Measurements from ENCODE around the gene TMEM74B. TPM values are rescaled to one million over a fixed set of nuclear protein-coding genes. Genes with fewer than 3 reads are reported as not detected.

Gene TMEM74B
- total and polyA plus RNA-seq, 2 of the 8 experiments (the other 6 are each of a cell fraction or from before 2014, with no cell fraction given): 4.0 to 6.4 TPM

DNA sequence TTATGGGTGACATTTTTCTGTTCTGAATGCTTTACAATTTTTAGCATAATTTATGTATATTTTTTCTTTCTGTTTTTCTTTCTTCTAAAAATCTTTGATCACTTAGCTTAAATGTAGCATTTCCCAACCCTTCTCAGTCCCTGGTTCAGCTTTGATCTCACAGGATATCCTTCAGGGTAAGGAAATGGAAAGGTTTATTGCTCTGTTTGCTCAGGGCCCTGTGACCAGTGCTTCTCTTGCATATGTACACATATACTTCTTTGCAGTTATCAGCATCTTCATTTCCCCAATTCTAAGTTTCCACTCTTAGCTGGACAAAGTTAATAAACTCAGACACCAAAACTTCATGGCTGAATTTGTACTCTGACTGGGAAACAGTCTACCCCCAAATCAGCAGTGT, 30.6 kb downstream of the TMEM74B start:
- Histone ChIP-seq H3K79me1 (ENCODE audit: low read depth, low read length) (no peaks in the 10 kb centered on the region), H3K18ac (ENCODE audit: extremely low read depth, low read length) (no peak overlapping the region), H3K4ac (replicated peaks; ENCODE audit: insufficient read length, low read depth, low read length) (no peak overlapping the region), H3K23ac (ENCODE audit: insufficient read length) (no peak overlapping the region), H3K27ac (ENCODE audit: low read depth, low read length) (no peak overlapping the region), H4K91ac (replicated peaks; ENCODE audit: insufficient read length, low read length) (no peak overlapping the region), H3K14ac (ENCODE audit: insufficient read length) (no peak overlapping the region), H4K8ac (ENCODE audit: extremely low read depth, insufficient read depth, low read length) (no peak overlapping the region), H3K9me3 (ENCODE audit: insufficient read depth in 2 of 2, low read depth in 1 of 2, low read length in 1 of 2) (no peaks in the 10 kb centered on the region), H3K56ac (replicated peaks; ENCODE audit: insufficient read length, low read depth, low read length) (no peak overlapping the region), H3K23me2 (ENCODE audit: low read depth, low read length) (no peaks in the 10 kb centered on the region), H3K4me2 (ENCODE audit: insufficient read depth in 1 of 2, low read depth in 2 of 2, low read length in 2 of 2) (no peak overlapping the region), H4K20me1 (replicated peaks in 1 of 2; ENCODE audit: control insufficient read depth in 1 of 2, insufficient read depth in 2 of 2, low read length in 2 of 2) (no peaks in the 10 kb centered on the region), H2BK15ac (ENCODE audit: low read length) (no peak overlapping the region), H2BK12ac (ENCODE audit: low read depth, low read length) (no peak overlapping the region), H3K79me2 (ENCODE audit: control insufficient read depth in 1 of 2, insufficient read depth in 2 of 2, low read length in 2 of 2) (peaks cover 0 to 2% of the 10 kb centered on the region in 2 experiments; a peak in 1 of 4 replicates), H3K27me3 (replicated peaks in 1 of 4; ENCODE audit: control insufficient read depth in 3 of 4, extremely low read depth in 1 of 4, insufficient read depth in 3 of 4, low read length in 3 of 4) (no peaks in the 10 kb centered on the region), H3K4me1 (replicated peaks in 1 of 4; ENCODE audit: control insufficient read depth in 3 of 4, insufficient read depth in 4 of 4, low read length in 3 of 4) (no peaks in the 10 kb centered on the region), H2BK20ac (ENCODE audit: low read length) (no peak overlapping the region), H2BK120ac (replicated peaks; ENCODE audit: low read depth, low read length) (no peak overlapping the region), H4K5ac (ENCODE audit: insufficient read length, low read depth, low read length) (no peak overlapping the region), H2AK5ac (ENCODE audit: low read depth, low read length) (no peak overlapping the region), H3K36me3 (ENCODE audit: control insufficient read depth in 2 of 4, insufficient read depth in 4 of 4, low read length in 3 of 4) (peaks cover 0 to 4% (median 2%) of the 10 kb centered on the region in 4 experiments; a peak in 4 of 8 replicates), H2BK5ac (ENCODE audit: low read depth, low read length) (no peak overlapping the region), H2AFZ (ENCODE audit: low read length) (no peak overlapping the region), H3K9ac (replicated peaks in 1 of 4; ENCODE audit: extremely low read depth in 1 of 4, low read depth in 3 of 4, low read length in 3 of 4) (no peak overlapping the region), H3K4me3 (ENCODE audit: extremely low read depth in 1 of 4, insufficient read depth in 2 of 4, low read depth in 3 of 4, low read length in 4 of 4) (no peak overlapping the region)
- ChIA-PET POLR2A (ENCODE audit: partially characterized antibody) (no interaction called here), CTCF (ENCODE audit: partially characterized antibody) (interaction anchor here (1.6 kb wide), 1 partner anchor 59 kb away, joined by 3 read pairs; no protein-coding TSS in a partner anchor)
- DNase-seq (ENCODE audit: low read depth in 1 of 2, low spot score in 2 of 2) (no peak), FAIRE-seq (no peak)
- TF ChIP-seq, protein P1, sequence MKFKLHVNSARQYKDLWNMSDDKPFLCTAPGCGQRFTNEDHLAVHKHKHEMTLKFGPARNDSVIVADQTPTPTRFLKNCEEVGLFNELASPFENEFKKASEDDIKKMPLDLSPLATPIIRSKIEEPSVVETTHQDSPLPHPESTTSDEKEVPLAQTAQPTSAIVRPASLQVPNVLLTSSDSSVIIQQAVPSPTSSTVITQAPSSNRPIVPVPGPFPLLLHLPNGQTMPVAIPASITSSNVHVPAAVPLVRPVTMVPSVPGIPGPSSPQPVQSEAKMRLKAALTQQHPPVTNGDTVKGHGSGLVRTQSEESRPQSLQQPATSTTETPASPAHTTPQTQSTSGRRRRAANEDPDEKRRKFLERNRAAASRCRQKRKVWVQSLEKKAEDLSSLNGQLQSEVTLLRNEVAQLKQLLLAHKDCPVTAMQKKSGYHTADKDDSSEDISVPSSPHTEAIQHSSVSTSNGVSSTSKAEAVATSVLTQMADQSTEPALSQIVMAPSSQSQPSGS (IDR thresholded peaks at IDR 0.05; ENCODE audit: low read length): no peak
- TF ChIP-seq, protein P2, sequence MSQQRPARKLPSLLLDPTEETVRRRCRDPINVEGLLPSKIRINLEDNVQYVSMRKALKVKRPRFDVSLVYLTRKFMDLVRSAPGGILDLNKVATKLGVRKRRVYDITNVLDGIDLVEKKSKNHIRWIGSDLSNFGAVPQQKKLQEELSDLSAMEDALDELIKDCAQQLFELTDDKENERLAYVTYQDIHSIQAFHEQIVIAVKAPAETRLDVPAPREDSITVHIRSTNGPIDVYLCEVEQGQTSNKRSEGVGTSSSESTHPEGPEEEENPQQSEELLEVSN (IDR thresholded peaks at IDR 0.05): no peak
